ENCODE measurements around the gene FNDC3B. TPM values are rescaled to one million over a fixed set of nuclear protein-coding genes. Genes with fewer than 3 reads are reported as not detected.

Gene FNDC3B
- total and polyA plus RNA-seq, 9 of the 15 experiments (the other 6 are each of a cell fraction or from before 2014, with no cell fraction given): 7.0 to 35.8 (median 16.2) TPM

DNA sequence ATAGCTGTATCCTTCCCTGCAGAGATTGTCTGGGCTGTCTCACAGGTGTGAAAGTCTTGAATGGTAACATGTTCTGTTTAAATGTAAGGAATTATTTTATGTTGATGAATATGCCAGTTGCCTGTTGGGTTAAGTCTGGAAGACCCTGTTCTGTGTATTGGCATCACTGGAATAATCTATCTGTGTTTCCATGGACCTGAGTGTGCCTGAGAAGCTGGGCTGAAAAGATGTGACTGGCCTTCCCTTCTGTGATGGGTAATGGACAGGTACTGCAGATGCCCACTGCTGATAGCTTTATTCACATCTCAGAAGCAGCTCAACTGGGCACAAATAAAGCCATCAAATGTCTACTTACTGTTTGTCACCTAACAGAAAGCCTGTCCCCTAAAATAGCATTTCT lies 196.3 kb downstream of the FNDC3B start (continued):
- TF ChIP-seq, protein P1, sequence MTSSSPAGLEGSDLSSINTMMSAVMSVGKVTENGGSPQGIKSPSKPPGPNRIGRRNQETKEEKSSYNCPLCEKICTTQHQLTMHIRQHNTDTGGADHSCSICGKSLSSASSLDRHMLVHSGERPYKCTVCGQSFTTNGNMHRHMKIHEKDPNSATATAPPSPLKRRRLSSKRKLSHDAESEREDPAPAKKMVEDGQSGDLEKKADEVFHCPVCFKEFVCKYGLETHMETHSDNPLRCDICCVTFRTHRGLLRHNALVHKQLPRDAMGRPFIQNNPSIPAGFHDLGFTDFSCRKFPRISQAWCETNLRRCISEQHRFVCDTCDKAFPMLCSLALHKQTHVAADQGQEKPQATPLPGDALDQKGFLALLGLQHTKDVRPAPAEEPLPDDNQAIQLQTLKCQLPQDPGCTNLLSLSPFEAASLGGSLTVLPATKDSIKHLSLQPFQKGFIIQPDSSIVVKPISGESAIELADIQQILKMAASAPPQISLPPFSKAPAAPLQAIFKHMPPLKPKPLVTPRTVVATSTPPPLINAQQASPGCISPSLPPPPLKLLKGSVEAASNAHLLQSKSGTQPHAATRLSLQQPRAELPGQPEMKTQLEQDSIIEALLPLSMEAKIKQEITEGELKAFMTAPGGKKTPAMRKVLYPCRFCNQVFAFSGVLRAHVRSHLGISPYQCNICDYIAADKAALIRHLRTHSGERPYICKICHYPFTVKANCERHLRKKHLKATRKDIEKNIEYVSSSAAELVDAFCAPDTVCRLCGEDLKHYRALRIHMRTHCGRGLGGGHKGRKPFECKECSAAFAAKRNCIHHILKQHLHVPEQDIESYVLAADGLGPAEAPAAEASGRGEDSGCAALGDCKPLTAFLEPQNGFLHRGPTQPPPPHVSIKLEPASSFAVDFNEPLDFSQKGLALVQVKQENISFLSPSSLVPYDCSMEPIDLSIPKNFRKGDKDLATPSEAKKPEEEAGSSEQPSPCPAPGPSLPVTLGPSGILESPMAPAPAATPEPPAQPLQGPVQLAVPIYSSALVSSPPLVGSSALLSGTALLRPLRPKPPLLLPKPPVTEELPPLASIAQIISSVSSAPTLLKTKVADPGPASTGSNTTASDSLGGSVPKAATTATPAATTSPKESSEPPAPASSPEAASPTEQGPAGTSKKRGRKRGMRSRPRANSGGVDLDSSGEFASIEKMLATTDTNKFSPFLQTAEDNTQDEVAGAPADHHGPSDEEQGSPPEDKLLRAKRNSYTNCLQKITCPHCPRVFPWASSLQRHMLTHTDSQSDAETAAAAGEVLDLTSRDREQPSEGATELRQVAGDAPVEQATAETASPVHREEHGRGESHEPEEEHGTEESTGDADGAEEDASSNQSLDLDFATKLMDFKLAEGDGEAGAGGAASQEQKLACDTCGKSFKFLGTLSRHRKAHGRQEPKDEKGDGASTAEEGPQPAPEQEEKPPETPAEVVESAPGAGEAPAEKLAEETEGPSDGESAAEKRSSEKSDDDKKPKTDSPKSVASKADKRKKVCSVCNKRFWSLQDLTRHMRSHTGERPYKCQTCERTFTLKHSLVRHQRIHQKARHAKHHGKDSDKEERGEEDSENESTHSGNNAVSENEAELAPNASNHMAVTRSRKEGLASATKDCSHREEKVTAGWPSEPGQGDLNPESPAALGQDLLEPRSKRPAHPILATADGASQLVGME (CRISPR knock-in tag; IDR thresholded peaks at IDR 0.05): no peak
- TF ChIP-seq, protein P2, sequence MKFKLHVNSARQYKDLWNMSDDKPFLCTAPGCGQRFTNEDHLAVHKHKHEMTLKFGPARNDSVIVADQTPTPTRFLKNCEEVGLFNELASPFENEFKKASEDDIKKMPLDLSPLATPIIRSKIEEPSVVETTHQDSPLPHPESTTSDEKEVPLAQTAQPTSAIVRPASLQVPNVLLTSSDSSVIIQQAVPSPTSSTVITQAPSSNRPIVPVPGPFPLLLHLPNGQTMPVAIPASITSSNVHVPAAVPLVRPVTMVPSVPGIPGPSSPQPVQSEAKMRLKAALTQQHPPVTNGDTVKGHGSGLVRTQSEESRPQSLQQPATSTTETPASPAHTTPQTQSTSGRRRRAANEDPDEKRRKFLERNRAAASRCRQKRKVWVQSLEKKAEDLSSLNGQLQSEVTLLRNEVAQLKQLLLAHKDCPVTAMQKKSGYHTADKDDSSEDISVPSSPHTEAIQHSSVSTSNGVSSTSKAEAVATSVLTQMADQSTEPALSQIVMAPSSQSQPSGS (CRISPR knock-in tag; IDR thresholded peaks at IDR 0.05): no peak
- TF ChIP-seq TAL1 (IDR thresholded peaks at IDR 0.05): no peak
- no peak for TF ChIP-seq FUS (optimal IDR thresholded peaks at IDR 0.05; ENCODE audit: low read depth, low read length)
- TF ChIP-seq ZKSCAN8 (CRISPR knock-in tag; IDR thresholded peaks at IDR 0.05): no peak
- TF ChIP-seq ELF1 (tag; IDR thresholded peaks at IDR 0.05): no peak
- no peak for TF ChIP-seq CXXC5 (CRISPR knock-in tag; IDR thresholded peaks at IDR 0.05)
- TF ChIP-seq ZBTB17 (CRISPR knock-in tag; IDR thresholded peaks at IDR 0.05): no peak
- no peak for TF ChIP-seq TAF9B (IDR thresholded peaks at IDR 0.05; ENCODE audit: partially characterized antibody)
